Activated naive CD8-positive, alpha-beta T cell treated with anti-CD3 and anti-CD28 coated beads for 36 hours (primary cell): ENCODE data around the gene KAZN. TPM values are rescaled to one million over a fixed set of nuclear protein-coding genes. Genes with fewer than 3 reads are reported as not detected.
"Not testable (repeated sequence)": the region's sequence is repeated elsewhere in the genome, so short reads cannot be mapped to it uniquely, and the experiment has no call there.

Experiments used
- DNase-seq: peaks from one replicate; pipeline ENCODE4 v3.0.0; 2021
- H3K27ac Mint-ChIP-seq: one replicate; pipeline ENCODE4 v1.8.0; 2022; ENCODE audit warnings: mild to moderate bottlenecking, moderate library complexity, mixed read lengths
- H3K27me3 Mint-ChIP-seq: one replicate; pipeline ENCODE4 v1.8.0; 2022; ENCODE audit warnings: mild to moderate bottlenecking, mixed read lengths
- H3K36me3 Mint-ChIP-seq: one replicate; pipeline ENCODE4 v1.8.0; 2021; ENCODE audit warnings: mild to moderate bottlenecking, mixed read lengths
- H3K4me1 Mint-ChIP-seq: one replicate; pipeline ENCODE4 v1.8.0; 2021; ENCODE audit warnings: mixed read lengths
- H3K4me3 Mint-ChIP-seq: one replicate; pipeline ENCODE4 v1.8.0; 2022; ENCODE audit warnings: mild to moderate bottlenecking, moderate library complexity, mixed read lengths
- H3K9me3 Mint-ChIP-seq: one replicate; pipeline ENCODE4 v1.8.0; 2022; ENCODE audit warnings: mixed read lengths
- total RNA-seq, 2 experiments: library from RNA; stranded (reverse); gene quantifications; one replicate each; pipeline ENCODE4 v1.2.3, GENCODE V29; 2021

Gene KAZN
- total RNA-seq, 2 experiments from 2014 or later: 0.74 to 1.5 TPM

- Mint-ChIP-seq H3K36me3 (no peaks in the 10 kb centered on the region), H3K4me1 (peaks cover 9% of the 10 kb centered on the region), H3K4me3 (no peak overlapping the region), H3K9me3 (no peaks in the 10 kb centered on the region), H3K27me3 (no peaks in the 10 kb centered on the region), H3K27ac (no peak overlapping the region)
- DNase-seq: no peak
Observed at GRCh38 chr1:15029036-15029435, 430.6 kb downstream of the KAZN start.

GRCh38 chr1:15029786-15030185 is 431.3 kb downstream of the KAZN start:
- H3K4me1 Mint-ChIP-seq: peaks cover 10% of the 10 kb centered on the region

GRCh38 chr1:15031251-15031933 is 432.9 kb downstream of the KAZN start:
- Mint-ChIP-seq H3K9me3 (no peaks in the 10 kb centered on the region), H3K4me1 (peaks cover 10% of the 10 kb centered on the region), H3K27ac (no peak overlapping the region), H3K36me3 (no peaks in the 10 kb centered on the region), H3K4me3 (no peak overlapping the region), H3K27me3 (no peaks in the 10 kb centered on the region)
- no peak for DNase-seq

More at GRCh38 chr1:15029786-15030185, 431.3 kb downstream of the KAZN start:
- H3K27me3 Mint-ChIP-seq: no peaks in the 10 kb centered on the region
- no peak for DNase-seq
- no peaks in the 10 kb centered on the region for H3K36me3 Mint-ChIP-seq
- H3K9me3 Mint-ChIP-seq: no peaks in the 10 kb centered on the region
- H3K4me3 Mint-ChIP-seq: no peak overlapping the region
- H3K27ac Mint-ChIP-seq: no peak overlapping the region

GRCh38 chr1:15033264-15033663 is 434.8 kb downstream of the KAZN start:
- no peaks in the 10 kb centered on the region for H3K9me3 Mint-ChIP-seq
- H3K27ac Mint-ChIP-seq: no peak overlapping the region
- DNase-seq: no peak
- no peak overlapping the region for H3K4me3 Mint-ChIP-seq
- no peaks in the 10 kb centered on the region for H3K27me3 Mint-ChIP-seq
- H3K36me3 Mint-ChIP-seq: no peaks in the 10 kb centered on the region
- peaks cover 10% of the 10 kb centered on the region for H3K4me1 Mint-ChIP-seq

- no peak overlapping the region for H3K27ac Mint-ChIP-seq
- DNase-seq: no peak
- H3K27me3 Mint-ChIP-seq: no peaks in the 10 kb centered on the region
- H3K4me3 Mint-ChIP-seq: no peak overlapping the region
- H3K36me3 Mint-ChIP-seq: no peaks in the 10 kb centered on the region
- H3K9me3 Mint-ChIP-seq: no peaks in the 10 kb centered on the region
- peaks cover 10% of the 10 kb centered on the region for H3K4me1 Mint-ChIP-seq
Observed at GRCh38 chr1:15034656-15035055, 436.2 kb downstream of the KAZN start.

- no peak overlapping the region for H3K27ac Mint-ChIP-seq
- no peaks in the 10 kb centered on the region for H3K27me3 Mint-ChIP-seq
- H3K4me1 Mint-ChIP-seq: peaks cover 10% of the 10 kb centered on the region
- DNase-seq: no peak
- no peaks in the 10 kb centered on the region for H3K9me3 Mint-ChIP-seq
- H3K36me3 Mint-ChIP-seq: no peaks in the 10 kb centered on the region
- H3K4me3 Mint-ChIP-seq: no peak overlapping the region
Observed at GRCh38 chr1:15035236-15035635, 436.8 kb downstream of the KAZN start.

- DNase-seq: no peak
- H3K27ac Mint-ChIP-seq: no peak overlapping the region
- no peaks in the 10 kb centered on the region for H3K36me3 Mint-ChIP-seq
- H3K4me3 Mint-ChIP-seq: no peak overlapping the region
- no peaks in the 10 kb centered on the region for H3K27me3 Mint-ChIP-seq
- no peaks in the 10 kb centered on the region for H3K9me3 Mint-ChIP-seq
- H3K4me1 Mint-ChIP-seq: peaks cover 10% of the 10 kb centered on the region
Observed at GRCh38 chr1:15036101-15036500, 437.6 kb downstream of the KAZN start.

- no peak overlapping the region for H3K27ac Mint-ChIP-seq
- H3K27me3 Mint-ChIP-seq: no peaks in the 10 kb centered on the region
Observed at GRCh38 chr1:15038232-15039016, 439.9 kb downstream of the KAZN start.

GRCh38 chr1:15039017-15039648 is 440.6 kb downstream of the KAZN start:
- H3K36me3 Mint-ChIP-seq: no peaks in the 10 kb centered on the region
- no peak overlapping the region for H3K27ac Mint-ChIP-seq
- no peak overlapping the region for H3K4me3 Mint-ChIP-seq
- no peak for DNase-seq
- no peaks in the 10 kb centered on the region for H3K4me1 Mint-ChIP-seq
- H3K9me3 Mint-ChIP-seq: no peaks in the 10 kb centered on the region
- no peaks in the 10 kb centered on the region for H3K27me3 Mint-ChIP-seq

More at GRCh38 chr1:15038232-15039016, 439.9 kb downstream of the KAZN start:
- H3K4me3 Mint-ChIP-seq: no peak overlapping the region
- peaks cover 7% of the 10 kb centered on the region for H3K4me1 Mint-ChIP-seq
- peak; percentile 8 for DNase-seq
- no peaks in the 10 kb centered on the region for H3K36me3 Mint-ChIP-seq
- H3K9me3 Mint-ChIP-seq: no peaks in the 10 kb centered on the region

GRCh38 chr1:15039901-15040300 is 441.4 kb downstream of the KAZN start:
- Mint-ChIP-seq H3K4me3 (no peak overlapping the region), H3K4me1 (no peaks in the 10 kb centered on the region), H3K9me3 (no peaks in the 10 kb centered on the region), H3K36me3 (no peaks in the 10 kb centered on the region), H3K27me3 (no peaks in the 10 kb centered on the region), H3K27ac (no peak overlapping the region)
- no peak for DNase-seq

- H3K36me3 Mint-ChIP-seq, DNase-seq, H3K27me3 Mint-ChIP-seq, H3K27ac Mint-ChIP-seq, H3K4me1 Mint-ChIP-seq, H3K9me3 Mint-ChIP-seq, H3K4me3 Mint-ChIP-seq: not testable (repeated sequence)
Observed at GRCh38 chr1:15040685-15041084, 442.2 kb downstream of the KAZN start.

- H3K9me3 Mint-ChIP-seq: no peaks in the 10 kb centered on the region
- H3K36me3 Mint-ChIP-seq: no peaks in the 10 kb centered on the region
- no peaks in the 10 kb centered on the region for H3K27me3 Mint-ChIP-seq
- H3K27ac Mint-ChIP-seq: no peak overlapping the region
- no peak for DNase-seq
- no peaks in the 10 kb centered on the region for H3K4me1 Mint-ChIP-seq
- H3K4me3 Mint-ChIP-seq: no peak overlapping the region
Observed at GRCh38 chr1:15042866-15043265, 444.4 kb downstream of the KAZN start.

- Mint-ChIP-seq H3K36me3 (no peaks in the 10 kb centered on the region), H3K27ac (no peak overlapping the region), H3K4me3 (no peak overlapping the region), H3K4me1 (no peaks in the 10 kb centered on the region), H3K27me3 (no peaks in the 10 kb centered on the region), H3K9me3 (no peaks in the 10 kb centered on the region)
- DNase-seq: no peak
Observed at GRCh38 chr1:15043934-15044333, 445.4 kb downstream of the KAZN start.

GRCh38 chr1:15045123-15045522 is 446.6 kb downstream of the KAZN start:
- Mint-ChIP-seq H3K36me3 (no peaks in the 10 kb centered on the region), H3K27me3 (no peaks in the 10 kb centered on the region), H3K4me1 (no peaks in the 10 kb centered on the region), H3K4me3 (no peak overlapping the region), H3K27ac (no peak overlapping the region), H3K9me3 (no peaks in the 10 kb centered on the region)
- no peak for DNase-seq

GRCh38 chr1:15046487-15047165 is 448.1 kb downstream of the KAZN start:
- Mint-ChIP-seq H3K4me3 (no peak overlapping the region), H3K9me3 (no peaks in the 10 kb centered on the region), H3K27me3 (no peaks in the 10 kb centered on the region), H3K4me1 (no peaks in the 10 kb centered on the region), H3K27ac (no peak overlapping the region), H3K36me3 (no peaks in the 10 kb centered on the region)
- peak; percentile 61 for DNase-seq
